Astrocyte (in vitro differentiated cells and primary cell): ENCODE data around the gene STPG3. TPM values are rescaled to one million over a fixed set of nuclear protein-coding genes. Genes with fewer than 3 reads are reported as not detected.

ENCODE experiments used
- DNase-seq: peaks from one replicate; pipeline ENCODE4 v3.0.0-alpha.2; 2010; ENCODE audit warnings: low read depth
- FAIRE-seq: peaks from 2 replicates; lab custom pipeline; 2011; peaks lifted over from hg19 to GRCh38; lab: Jason Lieb, UNC
- H2AFZ ChIP-seq: 2 replicates; pipeline ENCODE4 v1.6.0; 2012; ENCODE audit warnings: low read depth, low read length, inconsistent platforms
- H3K27ac ChIP-seq: 2 replicates; pipeline ENCODE4 v1.5.1; 2011; ENCODE audit warnings: low read depth, low read length, inconsistent platforms
- H3K27me3 ChIP-seq: 2 replicates; pipeline ENCODE4 v1.6.0; 2011; ENCODE audit warnings: low read length, inconsistent platforms; ENCODE audit not compliant: insufficient read depth
- H3K36me3 ChIP-seq: 2 replicates; pipeline ENCODE4 v1.5.1; 2011; ENCODE audit warnings: low read length, inconsistent platforms; ENCODE audit not compliant: insufficient read depth
- H3K4me1 ChIP-seq: 2 replicates; pipeline ENCODE4 v1.5.1; 2011; ENCODE audit warnings: low read length, inconsistent platforms; ENCODE audit not compliant: insufficient read depth
- H3K4me2 ChIP-seq: 2 replicates; pipeline ENCODE4 v1.6.0; 2012; ENCODE audit warnings: low read length, inconsistent platforms
- H3K4me3 ChIP-seq: 2 replicates; pipeline ENCODE4 v1.5.1; 2011; ENCODE audit warnings: low read depth, mild to moderate bottlenecking, low read length, inconsistent platforms; ENCODE audit not compliant: insufficient read depth
- H3K79me2 ChIP-seq: 2 replicates; pipeline ENCODE4 v1.6.0; 2012; ENCODE audit warnings: mild to moderate bottlenecking, low read length, inconsistent platforms; ENCODE audit not compliant: insufficient read depth
- H3K9ac ChIP-seq: 2 replicates; pipeline ENCODE4 v1.6.0; 2012; ENCODE audit warnings: mild to moderate bottlenecking, low read length, inconsistent platforms
- H3K9me3 ChIP-seq: 2 replicates; pipeline ENCODE4 v1.5.1; 2012; ENCODE audit warnings: low read depth, mild to moderate bottlenecking, low read length, inconsistent platforms; ENCODE audit not compliant: insufficient read depth
- H4K20me1 ChIP-seq: 2 replicates; pipeline ENCODE4 v1.6.0; 2012; ENCODE audit warnings: low read length, inconsistent platforms; ENCODE audit not compliant: insufficient read depth
- H3K27ac Mint-ChIP-seq: one replicate; pipeline ENCODE4 v1.8.0; 2021; ENCODE audit warnings: mild to moderate bottlenecking, mixed read lengths; ENCODE audit not compliant: unreplicated experiment
- H3K27me3 Mint-ChIP-seq: one replicate; pipeline ENCODE4 v1.8.0; 2021; ENCODE audit warnings: low read depth, mixed read lengths; ENCODE audit not compliant: unreplicated experiment
- H3K36me3 Mint-ChIP-seq: one replicate; pipeline ENCODE4 v1.8.0; 2021; ENCODE audit warnings: low read depth, mixed read lengths; ENCODE audit not compliant: unreplicated experiment
- H3K4me1 Mint-ChIP-seq: one replicate; pipeline ENCODE4 v1.8.0; 2021; ENCODE audit warnings: low read depth, mixed read lengths; ENCODE audit not compliant: unreplicated experiment
- H3K4me3 Mint-ChIP-seq: one replicate; pipeline ENCODE4 v1.8.0; 2021; ENCODE audit warnings: mild to moderate bottlenecking, moderate library complexity, mixed read lengths; ENCODE audit not compliant: unreplicated experiment
- H3K9me3 Mint-ChIP-seq: one replicate; pipeline ENCODE4 v1.8.0; 2021; ENCODE audit warnings: mild to moderate bottlenecking, mixed read lengths; ENCODE audit not compliant: unreplicated experiment
- EZH2 ChIP-seq: IDR thresholded peaks from 2 replicates; pipeline ENCODE4 v1.6.1; 2012; ENCODE audit warnings: mild to moderate bottlenecking, low read length, inconsistent platforms; ENCODE audit not compliant: insufficient read depth
- total RNA-seq: library from RNA; stranded (reverse); gene quantifications from 2 replicates; pipeline ENCODE4 v1.2.1, GENCODE V29; 2021
- TF ChIP-seq, protein P1 (sequence below): IDR thresholded peaks from 2 replicates; pipeline ENCODE4 v1.5.1; 2011; ENCODE audit warnings: low read depth, mild to moderate bottlenecking, inconsistent platforms, low read length, moderate library complexity; ENCODE audit not compliant: insufficient read depth

The STPG3 gene
- total RNA-seq, 1 donor from 2014 or later = not detected

DNA sequence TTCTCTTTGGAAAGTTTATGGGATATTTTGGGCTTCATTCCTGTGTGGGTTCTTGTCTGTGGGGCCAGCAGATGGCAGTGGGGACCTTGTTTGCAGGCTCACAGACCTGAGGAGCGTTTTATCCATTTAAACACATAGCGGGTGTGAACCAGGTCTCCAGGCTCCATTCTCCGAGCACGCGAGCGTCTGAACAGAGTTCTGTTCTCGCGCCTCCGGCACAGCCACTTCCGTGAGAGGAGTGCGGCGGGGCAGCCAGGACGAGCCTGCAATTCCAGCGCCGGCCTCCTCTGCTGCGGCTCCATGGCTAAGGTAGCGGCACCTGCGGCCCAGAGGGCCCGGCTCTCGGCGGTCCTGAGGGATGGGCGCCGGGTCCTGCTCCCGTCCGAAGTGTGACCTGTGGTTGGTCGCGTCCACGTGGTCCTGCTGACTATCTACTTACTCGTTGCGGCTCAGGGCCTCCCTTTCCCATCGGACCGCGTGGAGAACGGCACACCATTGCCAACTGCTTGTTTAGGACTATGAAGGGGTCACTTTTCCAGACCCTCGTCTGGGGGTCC is 43.7 kb downstream of the STPG3 start:
- Histone ChIP-seq H3K9ac (no peak overlapping the region), H3K27me3 (peaks cover 9% of the 10 kb centered on the region), H3K27ac (no peak overlapping the region), H4K20me1 (peaks cover 3% of the 10 kb centered on the region), H2AFZ (peak overlapping the region; percentile 41), H3K79me2 (no peaks in the 10 kb centered on the region), H3K4me3 (peak overlapping the region; percentile 5), H3K4me2 (peak overlapping the region; percentile 70), H3K9me3 (peaks cover 4% of the 10 kb centered on the region), H3K36me3 (no peaks in the 10 kb centered on the region), H3K4me1 (peaks cover 28% of the 10 kb centered on the region)
- no peak for DNase-seq
- peak overlapping the region; percentile 58 for H3K27ac Mint-ChIP-seq
- TF ChIP-seq, protein P1, sequence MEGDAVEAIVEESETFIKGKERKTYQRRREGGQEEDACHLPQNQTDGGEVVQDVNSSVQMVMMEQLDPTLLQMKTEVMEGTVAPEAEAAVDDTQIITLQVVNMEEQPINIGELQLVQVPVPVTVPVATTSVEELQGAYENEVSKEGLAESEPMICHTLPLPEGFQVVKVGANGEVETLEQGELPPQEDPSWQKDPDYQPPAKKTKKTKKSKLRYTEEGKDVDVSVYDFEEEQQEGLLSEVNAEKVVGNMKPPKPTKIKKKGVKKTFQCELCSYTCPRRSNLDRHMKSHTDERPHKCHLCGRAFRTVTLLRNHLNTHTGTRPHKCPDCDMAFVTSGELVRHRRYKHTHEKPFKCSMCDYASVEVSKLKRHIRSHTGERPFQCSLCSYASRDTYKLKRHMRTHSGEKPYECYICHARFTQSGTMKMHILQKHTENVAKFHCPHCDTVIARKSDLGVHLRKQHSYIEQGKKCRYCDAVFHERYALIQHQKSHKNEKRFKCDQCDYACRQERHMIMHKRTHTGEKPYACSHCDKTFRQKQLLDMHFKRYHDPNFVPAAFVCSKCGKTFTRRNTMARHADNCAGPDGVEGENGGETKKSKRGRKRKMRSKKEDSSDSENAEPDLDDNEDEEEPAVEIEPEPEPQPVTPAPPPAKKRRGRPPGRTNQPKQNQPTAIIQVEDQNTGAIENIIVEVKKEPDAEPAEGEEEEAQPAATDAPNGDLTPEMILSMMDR = peak; percentile 17
- no peak for TF ChIP-seq EZH2
- H3K27me3 Mint-ChIP-seq = peaks cover 11% of the 10 kb centered on the region
- H3K4me1 Mint-ChIP-seq = peaks cover 5% of the 10 kb centered on the region
- no peak for FAIRE-seq
- no peaks in the 10 kb centered on the region for H3K9me3 Mint-ChIP-seq
- no peak overlapping the region for H3K4me3 Mint-ChIP-seq
- no peaks in the 10 kb centered on the region for H3K36me3 Mint-ChIP-seq

DNA sequence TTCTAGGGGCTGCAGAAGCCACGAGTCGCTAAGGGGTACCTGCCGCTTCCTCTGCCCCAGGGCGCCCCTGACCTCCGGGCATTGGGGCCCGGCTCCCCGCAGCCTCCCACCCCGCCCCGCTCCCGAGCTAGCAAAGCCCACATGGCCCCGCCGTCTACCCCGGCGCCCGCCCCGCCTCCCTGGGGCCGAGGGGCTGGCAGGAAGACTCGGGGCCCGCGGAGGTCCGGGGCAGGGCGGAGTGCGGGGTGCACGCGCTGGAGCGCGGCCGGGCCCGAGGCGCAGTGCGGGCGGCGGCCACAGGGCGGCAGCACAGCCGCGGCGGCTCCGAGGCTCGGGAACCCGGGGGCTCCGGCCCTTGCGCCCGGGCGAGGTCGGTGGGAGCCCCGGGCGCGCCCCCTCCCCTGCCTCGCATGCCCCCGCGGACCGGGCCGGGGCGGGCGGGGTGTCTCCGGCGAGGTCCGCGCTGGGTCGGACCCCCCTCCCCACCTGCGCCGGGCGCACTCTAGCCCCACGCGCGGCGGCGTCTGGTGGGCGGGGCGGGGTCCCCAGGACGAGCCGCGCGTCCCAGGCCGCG is 44.2 kb downstream of the STPG3 start:
- H3K4me3 Mint-ChIP-seq = no peak overlapping the region
- H3K36me3 ChIP-seq = no peaks in the 10 kb centered on the region
- no peak overlapping the region for H3K27ac Mint-ChIP-seq
- peaks cover 11% of the 10 kb centered on the region for H3K27me3 Mint-ChIP-seq
- H3K9me3 ChIP-seq = peaks cover 4% of the 10 kb centered on the region
- peaks cover 14% of the 10 kb centered on the region for H3K27me3 ChIP-seq
- H3K4me2 ChIP-seq = peak overlapping the region; percentile 70
- H3K27ac ChIP-seq = no peak overlapping the region
- H4K20me1 ChIP-seq = peaks cover 3% of the 10 kb centered on the region
- no peaks in the 10 kb centered on the region for H3K79me2 ChIP-seq
- peaks cover 34% of the 10 kb centered on the region for H3K4me1 ChIP-seq
- H3K9ac ChIP-seq = no peak overlapping the region
- no peaks in the 10 kb centered on the region for H3K36me3 Mint-ChIP-seq
- no peak for FAIRE-seq
- DNase-seq = no peak
- no peak overlapping the region for H2AFZ ChIP-seq
- no peaks in the 10 kb centered on the region for H3K9me3 Mint-ChIP-seq
- H3K4me1 Mint-ChIP-seq = peaks cover 5% of the 10 kb centered on the region
- TF ChIP-seq, protein P1 = peak; percentile 5
- TF ChIP-seq EZH2 = no peak
- peak overlapping the region; percentile 5 for H3K4me3 ChIP-seq
